ENCODE data around the gene NPHP1.
"Not testable (repeated sequence)": the region's sequence is repeated elsewhere in the genome, so short reads cannot be mapped to it uniquely, and the experiment has no call there.

The NPHP1 gene

DNA sequence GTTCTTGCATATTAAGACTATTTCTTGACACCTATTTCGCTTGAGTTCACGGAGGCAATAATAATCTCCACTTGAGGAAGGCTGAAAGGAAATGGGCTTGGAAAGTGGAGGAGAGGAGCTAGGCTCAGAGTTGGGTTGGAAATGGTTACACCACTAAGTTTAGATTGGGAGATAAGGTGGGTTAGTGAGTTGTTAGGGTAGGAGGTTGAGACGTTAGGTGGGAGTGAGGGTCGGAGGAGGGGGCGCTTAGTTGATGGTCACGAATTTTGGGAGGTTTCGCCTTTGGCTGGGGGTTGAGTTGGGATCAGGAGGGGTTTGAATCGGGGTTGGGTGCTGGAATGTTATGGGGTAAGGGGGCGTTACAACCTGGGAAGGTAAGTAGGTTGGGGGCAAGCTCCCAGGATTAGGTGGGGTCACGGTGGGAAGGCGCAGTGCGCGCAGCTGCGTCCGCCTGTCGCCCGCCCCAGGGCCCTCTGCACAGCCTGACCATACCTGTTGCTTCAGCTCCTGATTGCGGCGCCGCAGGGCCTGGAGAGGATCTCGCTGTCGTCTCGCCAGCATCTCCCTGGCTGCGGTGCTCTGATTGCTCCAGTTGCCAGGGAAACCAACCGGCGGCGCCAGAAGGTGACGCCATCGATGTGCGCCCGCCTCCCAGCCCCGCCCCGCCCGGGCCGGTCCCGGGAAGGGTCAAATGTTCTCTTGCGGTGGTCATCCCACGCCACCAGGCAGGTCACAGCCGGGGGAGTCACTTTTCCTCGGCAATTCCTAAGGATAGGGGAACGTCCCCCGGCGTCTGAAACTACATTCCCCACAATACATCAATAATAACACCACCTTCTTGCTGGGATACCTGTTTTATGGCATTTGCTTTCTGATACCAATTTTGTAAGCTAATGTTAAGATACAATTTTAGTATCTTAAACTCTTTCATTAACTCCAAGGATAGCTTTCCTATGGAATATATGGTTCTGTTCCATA, at the start of gene NPHP1:
NPHP1 (minus strand) TSS at position 606 of the 978 bp plus-strand sequence; CDS start at position 561, 45 bp downstream.
- in situ Hi-C loops (cut with MboI; ENCODE audit: low sequenced_read_pairs): no loop called here

DNA sequence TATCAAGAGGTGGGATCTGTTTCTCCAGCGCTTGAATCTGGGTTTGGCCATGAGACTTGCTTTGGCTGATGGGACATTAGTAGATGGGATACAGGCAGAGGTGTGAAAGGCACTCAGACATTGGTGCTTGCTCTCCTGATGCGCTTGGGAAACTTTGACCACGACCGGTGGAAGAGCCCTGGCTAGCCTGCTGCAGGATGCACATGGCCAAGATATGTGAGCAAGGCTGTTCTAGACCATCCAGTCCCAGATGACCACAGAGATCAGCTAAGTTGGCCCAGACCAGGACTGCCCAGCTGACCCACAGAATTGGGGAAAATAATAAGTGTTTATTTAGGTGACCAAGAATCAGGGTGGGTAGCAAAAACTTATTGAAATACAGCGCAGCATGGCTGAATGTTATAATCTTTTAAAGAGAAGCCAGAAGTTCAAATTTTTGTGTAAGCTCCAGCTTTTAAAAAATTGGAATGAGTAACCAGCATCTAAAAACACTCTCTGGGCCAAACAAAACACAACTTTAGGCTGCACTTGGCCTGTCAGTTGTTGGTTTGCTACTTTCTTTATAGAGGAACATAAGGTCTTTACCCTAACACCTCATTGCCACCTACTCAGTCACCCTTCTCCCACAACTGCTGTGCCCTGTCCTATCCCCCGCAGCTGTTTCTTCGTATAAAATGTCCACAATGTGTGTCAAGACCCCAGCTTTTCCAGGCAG, 43.4 kb upstream of the NPHP1 start:
- in situ Hi-C loops (cut with MboI; ENCODE audit: low sequenced_read_pairs): not testable (repeated sequence)

DNA sequence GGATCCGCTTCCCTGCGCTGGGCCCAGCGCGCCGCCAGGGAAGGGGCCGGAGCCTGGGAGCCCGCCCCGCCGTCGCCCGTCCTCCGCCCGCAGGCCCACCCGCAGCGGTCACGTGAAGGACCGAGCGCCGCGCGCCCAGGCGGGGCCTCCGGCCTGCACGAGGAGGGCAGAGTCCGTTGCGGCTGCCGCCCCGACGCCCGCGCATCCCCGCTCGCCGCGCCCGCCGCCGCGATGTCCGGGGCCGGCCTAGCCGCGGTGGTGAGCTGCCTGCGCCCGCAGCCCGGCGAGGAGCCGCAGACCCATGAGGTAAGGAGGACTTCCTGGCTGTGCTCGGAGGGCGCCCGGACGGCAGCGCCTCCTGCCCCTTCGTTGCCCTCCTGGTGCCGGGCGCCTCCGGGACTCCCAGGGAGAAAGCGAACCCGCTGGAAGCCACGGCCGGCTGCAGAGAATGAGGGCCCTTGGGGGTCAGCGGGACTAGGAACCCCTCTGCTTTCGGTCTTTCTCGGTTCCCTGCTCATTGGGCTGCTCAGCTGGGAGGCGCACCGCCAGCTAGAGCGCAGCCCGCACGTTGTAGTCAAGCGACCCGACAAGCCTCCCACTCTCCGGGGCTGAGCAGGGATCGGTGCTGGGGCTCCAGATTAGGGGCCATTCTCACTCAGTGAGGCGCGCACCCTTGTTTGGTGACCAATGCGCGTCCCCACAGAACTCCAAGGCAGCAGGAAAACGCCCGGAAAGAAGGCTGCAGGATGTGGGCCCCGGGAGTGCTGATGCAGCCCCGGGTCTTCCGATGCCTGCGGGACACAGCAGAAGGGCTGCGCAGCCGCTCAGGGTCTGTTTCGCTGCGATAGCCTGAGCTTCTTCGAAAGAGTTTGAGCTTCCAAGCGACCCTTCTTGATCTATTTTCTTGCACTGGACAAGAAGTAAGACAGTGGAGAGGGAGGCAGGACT, 40.9 kb upstream of the NPHP1 start:
- in situ Hi-C loops (cut with MboI; ENCODE audit: low sequenced_read_pairs): not testable (repeated sequence)

DNA sequence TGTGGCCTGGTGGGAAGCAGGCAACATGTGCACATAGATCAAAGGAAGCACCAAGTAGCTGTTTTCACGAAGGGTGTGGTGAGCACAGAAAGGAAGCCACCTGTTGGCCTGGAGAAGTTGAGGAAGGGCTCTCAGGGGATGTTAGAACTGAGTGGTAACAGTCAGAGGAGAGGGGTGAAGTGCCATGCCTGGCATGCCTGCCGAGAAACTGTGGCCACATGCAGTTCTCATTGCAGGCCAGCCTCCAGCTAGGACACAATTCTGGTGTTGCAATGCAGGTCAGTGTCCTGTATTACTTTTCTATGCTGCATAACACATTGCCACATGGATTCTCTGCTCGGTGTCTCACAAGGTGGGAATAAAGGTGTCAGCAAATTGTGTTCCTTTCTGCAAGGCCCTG, 38.5 kb upstream of the NPHP1 start:
- in situ Hi-C loops (cut with MboI; ENCODE audit: low sequenced_read_pairs): not testable (repeated sequence)

DNA sequence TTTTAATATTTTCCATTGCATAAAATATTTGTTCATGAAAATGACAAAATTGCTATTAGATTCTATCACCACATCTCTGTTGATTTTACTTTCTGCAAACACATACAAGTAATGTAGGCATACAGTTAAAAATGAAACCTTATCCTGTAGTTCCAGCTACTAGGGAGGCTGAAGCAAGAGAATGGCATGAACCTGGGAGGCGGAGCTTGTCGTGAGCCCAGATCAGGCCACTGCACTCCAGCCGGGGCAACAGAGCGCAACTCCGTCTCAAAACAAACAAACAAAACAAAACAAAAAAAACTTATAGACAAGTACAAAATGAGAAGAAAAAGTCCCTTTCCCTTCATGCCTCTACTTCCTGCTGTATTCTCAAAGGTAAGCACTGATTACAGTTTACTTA, 29.7 kb upstream of the NPHP1 start:
- in situ Hi-C loops (cut with MboI; ENCODE audit: low sequenced_read_pairs): not testable (repeated sequence)

DNA sequence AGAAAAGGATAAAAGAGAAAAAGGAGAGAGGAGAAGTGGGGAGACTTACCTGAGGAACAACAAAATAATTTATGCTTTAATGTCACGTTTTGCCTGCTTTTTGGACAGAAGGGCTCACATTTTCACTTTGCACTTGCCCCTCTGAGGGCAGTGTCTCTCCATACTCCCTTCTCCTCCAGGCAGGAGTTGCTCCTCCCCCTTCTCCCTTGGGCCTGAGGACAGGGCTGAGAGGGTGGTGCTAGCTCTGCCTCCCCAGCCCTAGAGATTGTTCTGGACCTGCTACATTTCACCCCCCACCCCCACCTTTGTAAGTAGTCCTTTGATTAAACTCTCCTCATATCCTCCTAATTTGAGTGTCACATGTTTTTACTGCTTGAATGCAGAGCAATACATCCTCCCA, 25.1 kb upstream of the NPHP1 start:
- in situ Hi-C loops (cut with MboI; ENCODE audit: low sequenced_read_pairs): not testable (repeated sequence)

DNA sequence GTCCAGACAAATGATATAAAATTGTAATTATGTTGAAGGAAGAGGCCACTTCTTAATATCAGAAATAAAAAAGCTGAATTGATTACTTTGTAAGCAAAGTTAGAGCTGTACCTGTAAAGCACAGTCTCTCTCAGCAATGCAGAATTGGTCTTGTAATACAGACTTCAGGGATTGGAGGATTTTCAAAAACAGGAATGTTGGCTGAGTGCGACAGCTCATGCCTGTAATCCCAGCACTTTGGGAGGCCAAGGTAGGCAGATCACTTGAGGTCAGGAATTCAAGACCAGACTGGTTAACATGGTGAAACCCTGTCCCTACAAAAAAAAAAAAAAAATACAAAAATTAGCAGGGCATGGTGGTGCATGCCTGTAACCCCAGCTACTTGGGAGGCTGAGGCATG, 17.8 kb upstream of the NPHP1 start:
- in situ Hi-C loops (cut with MboI; ENCODE audit: low sequenced_read_pairs): not testable (repeated sequence)

DNA sequence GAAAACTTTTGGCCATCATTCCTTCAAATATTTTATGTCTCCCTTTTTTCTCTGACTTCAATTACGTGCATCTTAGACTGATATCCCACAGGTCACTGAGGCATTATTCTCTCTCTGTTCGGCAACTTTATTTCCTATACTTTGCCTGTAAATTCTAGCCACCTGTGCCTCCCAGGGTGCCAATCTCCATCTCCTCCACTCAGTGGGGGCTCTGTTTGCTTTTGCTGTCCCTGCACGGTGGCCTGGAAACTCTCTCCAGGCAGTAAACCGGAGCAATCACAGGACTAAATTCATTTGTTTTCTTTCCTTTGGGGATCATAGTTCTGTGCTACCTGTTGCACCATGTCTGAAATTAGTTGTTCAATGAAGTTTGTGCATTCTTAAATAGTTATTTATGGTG, 17.1 kb upstream of the NPHP1 start:
- in situ Hi-C loops (cut with MboI; ENCODE audit: low sequenced_read_pairs): no loop called here

DNA sequence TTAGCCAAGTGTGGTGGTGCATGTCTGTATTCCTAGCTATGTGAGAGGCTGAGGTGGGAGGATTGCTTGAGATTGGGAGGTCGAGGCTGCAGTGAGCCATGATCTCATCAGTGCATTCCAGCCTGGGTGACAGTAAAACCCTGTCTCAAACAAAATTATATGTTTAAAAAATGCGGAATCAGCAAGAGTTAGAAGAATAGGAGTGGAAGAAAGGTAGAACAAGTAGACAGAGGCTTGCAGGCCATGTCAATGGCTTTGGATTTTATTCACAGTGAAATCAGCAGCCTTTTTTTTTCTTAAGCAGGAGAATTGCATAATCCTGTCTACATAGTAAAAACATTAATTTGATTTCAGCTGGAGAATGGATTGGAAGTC, 15.4 kb upstream of the NPHP1 start:
- in situ Hi-C loops (cut with MboI; ENCODE audit: low sequenced_read_pairs): no loop called here

DNA sequence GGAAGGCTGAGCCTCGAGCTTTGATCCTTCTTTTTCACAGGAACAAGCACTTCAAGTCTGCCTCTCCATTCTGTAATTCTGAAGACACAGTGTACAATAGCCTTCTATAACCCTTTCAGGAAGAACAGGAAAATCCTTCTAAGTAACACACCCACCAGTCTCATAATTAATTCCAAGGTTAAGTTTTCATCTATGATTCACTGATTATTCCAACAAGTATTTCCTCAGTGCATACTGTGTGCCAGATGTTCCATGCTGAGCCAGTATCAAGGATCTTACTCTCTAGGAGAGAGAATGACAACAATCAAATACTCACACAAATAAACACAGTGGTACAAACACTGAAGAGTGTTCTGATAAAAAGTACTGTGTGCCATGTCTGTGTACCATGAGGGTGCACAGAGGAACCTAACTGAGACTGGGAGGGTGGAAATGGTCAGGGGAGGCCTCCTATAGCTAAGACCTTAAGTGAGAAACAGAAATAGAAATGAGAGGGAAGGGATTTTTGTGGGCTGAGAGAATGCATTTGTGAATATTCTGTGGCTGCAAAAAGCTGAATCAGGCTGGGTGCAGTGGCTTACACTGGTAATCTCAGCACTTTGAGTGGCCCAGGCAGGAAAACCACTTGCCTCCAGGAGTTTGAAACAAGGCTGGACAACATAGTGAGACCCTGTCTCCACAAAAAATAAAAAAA, 14.8 kb upstream of the NPHP1 start:
- in situ Hi-C loops (cut with MboI; ENCODE audit: low sequenced_read_pairs): no loop called here

DNA sequence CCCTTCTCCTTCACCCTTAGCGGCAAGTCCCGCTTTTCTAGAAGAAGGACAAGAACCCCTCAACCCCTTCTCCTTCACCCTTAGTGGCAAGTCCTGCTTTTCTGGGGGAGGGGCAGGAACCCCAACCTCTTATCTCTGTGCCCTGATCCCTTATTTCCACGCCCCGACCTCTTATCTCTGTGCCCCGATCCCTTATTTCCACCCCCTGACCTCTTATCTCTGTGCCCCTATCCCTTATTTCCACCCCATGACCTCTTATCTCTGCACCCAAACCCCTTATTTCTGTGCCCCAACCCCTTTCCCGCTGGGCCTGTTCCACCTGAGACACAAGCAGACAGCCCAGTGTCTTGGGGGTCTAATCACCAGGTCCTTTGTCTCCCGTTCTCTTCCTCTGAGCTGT, 14.1 kb upstream of the NPHP1 start:
- in situ Hi-C loops (cut with MboI; ENCODE audit: low sequenced_read_pairs): not testable (repeated sequence)

DNA sequence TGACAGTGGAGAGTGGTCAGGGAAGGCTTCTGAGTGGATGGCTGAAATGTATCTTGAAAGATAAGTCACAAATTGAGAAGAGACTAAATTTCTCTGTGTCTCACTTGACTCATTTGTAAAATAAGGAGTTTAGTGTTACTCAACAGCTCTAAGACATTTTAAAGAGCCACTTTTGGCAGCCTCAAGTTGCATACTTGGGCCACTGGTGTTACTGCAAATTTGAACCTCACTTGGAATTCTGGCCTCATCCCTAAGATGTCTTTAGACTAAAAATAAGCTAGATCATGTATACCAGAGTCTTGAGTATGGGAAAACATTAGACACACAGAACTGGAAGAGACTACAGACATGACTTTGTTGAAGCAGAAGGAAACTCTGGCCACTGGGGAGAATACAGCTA, 12.0 kb upstream of the NPHP1 start:
- in situ Hi-C loops (cut with MboI; ENCODE audit: low sequenced_read_pairs): no loop called here

DNA sequence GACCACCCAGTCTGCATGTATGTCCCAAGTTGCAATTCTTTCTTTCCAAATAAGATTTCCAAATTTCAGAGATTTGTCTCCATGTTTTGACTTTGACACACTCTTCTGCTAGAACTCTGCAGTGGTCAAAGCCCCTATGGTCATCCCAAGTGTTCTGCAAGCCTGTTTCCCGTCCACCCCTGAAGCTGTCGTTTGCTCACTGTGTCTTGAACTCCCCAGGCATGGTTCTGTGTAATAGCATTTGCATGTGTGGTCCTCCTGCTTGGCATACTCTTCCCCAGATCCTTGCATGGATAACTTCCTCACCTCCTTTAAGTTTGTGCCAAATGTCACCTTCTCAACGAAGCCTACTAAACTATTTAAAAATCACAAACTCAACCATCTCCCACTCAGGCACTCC, 11.4 kb upstream of the NPHP1 start:
- in situ Hi-C loops (cut with MboI; ENCODE audit: low sequenced_read_pairs): no loop called here

DNA sequence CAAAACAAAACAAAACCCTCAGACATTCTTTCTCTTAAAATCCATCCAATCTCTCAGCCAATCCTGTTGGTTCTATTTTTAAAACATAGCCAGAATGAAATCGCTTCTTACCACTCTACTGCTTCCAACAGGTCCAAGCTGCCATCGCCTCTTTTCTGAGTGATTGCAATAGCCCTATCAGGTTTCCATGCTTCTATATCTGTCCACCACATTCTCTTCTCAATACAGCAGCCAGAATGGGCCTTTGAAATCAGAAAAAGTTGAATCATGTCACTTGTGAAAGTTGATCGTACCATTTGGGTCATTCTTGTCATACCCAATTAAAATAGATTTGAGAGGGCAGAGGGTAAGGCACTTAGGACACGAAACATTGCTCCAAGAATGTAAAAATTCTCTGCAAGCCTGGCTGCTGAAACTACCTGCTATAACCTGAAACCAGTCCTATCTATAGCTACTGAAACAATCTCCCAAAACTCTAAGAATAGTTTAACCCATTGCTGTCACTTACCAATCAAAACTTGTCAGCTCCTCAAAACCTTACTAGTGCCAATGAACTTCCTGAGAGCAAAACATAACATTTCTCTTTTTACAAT, 10.8 kb upstream of the NPHP1 start:
- in situ Hi-C loops (cut with MboI; ENCODE audit: low sequenced_read_pairs): no loop called here

DNA sequence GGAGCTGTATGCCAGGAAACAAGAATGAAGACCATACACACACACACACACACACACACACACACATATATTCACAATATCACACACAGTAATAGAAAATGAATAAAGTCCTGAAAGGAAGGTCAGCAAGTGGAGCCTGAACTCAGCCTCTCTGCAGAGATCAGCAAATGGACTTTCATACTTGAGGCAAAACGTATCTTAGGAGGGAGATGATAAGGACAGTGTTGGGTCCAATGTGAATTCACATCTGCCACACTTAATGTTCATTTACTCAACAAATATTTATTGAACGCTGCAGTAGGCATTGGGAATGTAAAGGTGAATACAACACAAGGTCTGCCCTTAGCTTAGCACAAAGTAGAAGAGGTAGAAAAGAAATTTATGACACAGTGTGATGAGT, 10.3 kb upstream of the NPHP1 start:
- in situ Hi-C loops (cut with MboI; ENCODE audit: low sequenced_read_pairs): no loop called here

DNA sequence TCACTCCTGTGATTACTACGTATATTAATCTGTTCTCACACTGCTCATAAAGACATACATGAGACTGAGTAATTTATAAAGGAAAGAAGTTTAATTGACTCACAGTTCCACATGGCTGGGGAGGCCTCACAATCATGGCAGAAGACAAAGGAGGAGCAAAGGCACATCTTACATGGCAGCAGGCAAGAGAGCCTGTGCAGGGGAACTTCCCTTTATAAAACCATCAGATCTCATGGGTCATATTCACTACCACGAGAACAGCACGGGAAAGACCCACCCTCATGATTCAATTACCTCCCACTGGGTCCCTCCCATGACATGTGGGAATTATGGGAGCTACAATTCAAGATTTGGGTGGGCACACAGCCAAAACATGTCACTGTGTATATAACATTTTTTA, 8.7 kb upstream of the NPHP1 start:
- in situ Hi-C loops (cut with MboI; ENCODE audit: low sequenced_read_pairs): not testable (repeated sequence)

DNA sequence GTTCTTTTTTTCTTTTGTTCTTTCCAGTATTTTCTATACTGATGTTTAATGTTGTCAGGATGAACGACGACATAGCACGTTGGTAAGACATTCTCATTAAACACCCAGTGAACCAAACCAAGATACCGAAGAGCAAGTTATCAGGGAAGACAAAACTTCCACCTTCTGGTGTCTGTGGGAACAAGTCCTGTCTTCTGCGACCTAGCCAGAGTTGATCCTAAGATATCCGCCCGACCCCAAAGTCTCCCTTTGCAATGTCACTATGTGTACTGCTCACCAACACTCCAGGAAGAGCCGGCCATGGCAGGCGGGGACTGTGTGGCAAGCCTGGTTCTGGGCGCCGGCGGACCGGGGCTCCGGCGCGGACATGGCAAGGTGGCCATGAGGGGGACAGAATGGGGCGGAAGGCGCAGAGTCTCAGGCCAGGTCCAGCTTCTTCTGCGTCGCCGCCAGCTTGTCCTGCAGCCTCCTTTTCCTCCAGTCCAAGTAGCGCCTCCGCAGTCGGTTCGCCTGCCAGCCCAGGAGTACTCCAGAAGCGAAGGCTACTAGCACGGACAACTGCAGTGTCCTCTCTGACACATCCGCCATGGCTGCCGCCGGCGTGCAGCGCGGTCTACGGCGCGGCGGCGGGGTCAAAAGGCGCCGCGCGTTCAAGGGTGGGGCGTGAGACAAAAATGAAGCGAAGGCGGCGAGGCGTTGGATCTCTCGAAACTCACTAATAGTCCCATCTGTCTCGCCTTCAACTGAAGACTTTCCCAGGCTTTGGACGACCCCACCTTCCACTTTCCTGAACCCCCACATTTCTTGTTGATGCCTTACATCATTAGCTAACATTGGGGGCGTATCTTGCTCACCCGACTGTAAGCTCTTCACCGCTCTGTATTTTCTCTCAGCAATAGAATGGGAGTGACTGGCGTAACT, 7.4 kb upstream of the NPHP1 start, which contains the start of gene MTLN:
MTLN (minus strand) TSS at position 610 of the 921 bp plus-strand sequence; CDS start at position 588, 22 bp downstream.
- in situ Hi-C loops (cut with MboI; ENCODE audit: low sequenced_read_pairs): no loop called here

DNA sequence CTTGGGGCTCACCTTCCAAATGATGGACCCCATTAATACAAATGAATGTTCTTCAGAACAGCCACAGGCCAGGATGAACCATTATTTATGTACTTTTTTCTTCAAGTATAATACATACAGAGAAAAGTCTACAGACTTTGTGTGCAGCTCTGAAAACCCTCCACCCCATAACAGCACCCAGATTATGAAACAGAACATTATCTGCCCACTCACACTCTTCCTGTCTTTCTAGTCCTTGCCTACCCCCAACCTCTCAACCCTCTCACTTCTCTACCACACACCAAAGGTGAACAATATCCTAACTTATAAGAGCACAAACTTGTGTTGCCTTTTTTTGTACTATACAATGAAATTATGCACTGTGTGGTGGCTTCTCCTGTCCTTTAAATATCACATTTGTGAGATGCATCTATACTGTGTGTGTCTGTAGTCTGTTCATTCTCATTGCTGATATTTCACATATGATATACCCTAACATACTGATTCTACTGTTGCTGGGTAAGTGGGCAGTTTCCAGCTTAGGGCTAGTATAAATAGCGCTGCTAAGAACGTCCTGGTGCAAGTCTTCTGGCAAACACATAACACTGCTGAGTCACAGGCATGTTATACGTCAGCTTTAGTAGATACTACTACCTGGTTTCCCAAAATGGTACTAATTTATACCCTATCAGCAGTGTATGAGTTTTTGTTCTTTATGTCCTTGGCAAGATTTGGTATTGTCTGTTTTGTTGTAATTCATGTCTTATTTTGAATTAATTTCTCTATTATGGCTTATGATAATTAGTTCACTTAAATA, 1.0 kb upstream of the NPHP1 start:
- in situ Hi-C loops (cut with MboI; ENCODE audit: low sequenced_read_pairs): no loop called here

All from HL-60/S4 treated with phorbol 12-myristate 13-acetate at 8.2 ng/mL for 4 days and 3 days (cell line).